Astrocyte (in vitro differentiated cells and primary cell): ENCODE results near the gene PCCA. TPM values are rescaled to one million over a fixed set of nuclear protein-coding genes. Genes with fewer than 3 reads are reported as not detected.

Source experiments
- DNase-seq: peaks from one replicate; pipeline ENCODE4 v3.0.0-alpha.2; 2010; ENCODE audit warnings: low read depth
- FAIRE-seq: peaks from 2 replicates; lab custom pipeline; 2011; peaks lifted over from hg19 to GRCh38; lab: Jason Lieb, UNC
- H2AFZ ChIP-seq: 2 replicates; pipeline ENCODE4 v1.6.0; 2012; ENCODE audit warnings: low read depth, low read length, inconsistent platforms
- H3K27ac ChIP-seq: 2 replicates; pipeline ENCODE4 v1.5.1; 2011; ENCODE audit warnings: low read depth, low read length, inconsistent platforms
- H3K27me3 ChIP-seq: 2 replicates; pipeline ENCODE4 v1.6.0; 2011; ENCODE audit warnings: low read length, inconsistent platforms; ENCODE audit not compliant: insufficient read depth
- H3K36me3 ChIP-seq: 2 replicates; pipeline ENCODE4 v1.5.1; 2011; ENCODE audit warnings: low read length, inconsistent platforms; ENCODE audit not compliant: insufficient read depth
- H3K4me1 ChIP-seq: 2 replicates; pipeline ENCODE4 v1.5.1; 2011; ENCODE audit warnings: low read length, inconsistent platforms; ENCODE audit not compliant: insufficient read depth
- H3K4me2 ChIP-seq: 2 replicates; pipeline ENCODE4 v1.6.0; 2012; ENCODE audit warnings: low read length, inconsistent platforms
- H3K4me3 ChIP-seq: 2 replicates; pipeline ENCODE4 v1.5.1; 2011; ENCODE audit warnings: low read depth, mild to moderate bottlenecking, low read length, inconsistent platforms; ENCODE audit not compliant: insufficient read depth
- H3K79me2 ChIP-seq: 2 replicates; pipeline ENCODE4 v1.6.0; 2012; ENCODE audit warnings: mild to moderate bottlenecking, low read length, inconsistent platforms; ENCODE audit not compliant: insufficient read depth
- H3K9ac ChIP-seq: 2 replicates; pipeline ENCODE4 v1.6.0; 2012; ENCODE audit warnings: mild to moderate bottlenecking, low read length, inconsistent platforms
- H3K9me3 ChIP-seq: 2 replicates; pipeline ENCODE4 v1.5.1; 2012; ENCODE audit warnings: low read depth, mild to moderate bottlenecking, low read length, inconsistent platforms; ENCODE audit not compliant: insufficient read depth
- H4K20me1 ChIP-seq: 2 replicates; pipeline ENCODE4 v1.6.0; 2012; ENCODE audit warnings: low read length, inconsistent platforms; ENCODE audit not compliant: insufficient read depth
- H3K27ac Mint-ChIP-seq: one replicate; pipeline ENCODE4 v1.8.0; 2021; ENCODE audit warnings: mild to moderate bottlenecking, mixed read lengths; ENCODE audit not compliant: unreplicated experiment
- H3K27me3 Mint-ChIP-seq: one replicate; pipeline ENCODE4 v1.8.0; 2021; ENCODE audit warnings: low read depth, mixed read lengths; ENCODE audit not compliant: unreplicated experiment
- H3K36me3 Mint-ChIP-seq: one replicate; pipeline ENCODE4 v1.8.0; 2021; ENCODE audit warnings: low read depth, mixed read lengths; ENCODE audit not compliant: unreplicated experiment
- H3K4me1 Mint-ChIP-seq: one replicate; pipeline ENCODE4 v1.8.0; 2021; ENCODE audit warnings: low read depth, mixed read lengths; ENCODE audit not compliant: unreplicated experiment
- H3K4me3 Mint-ChIP-seq: one replicate; pipeline ENCODE4 v1.8.0; 2021; ENCODE audit warnings: mild to moderate bottlenecking, moderate library complexity, mixed read lengths; ENCODE audit not compliant: unreplicated experiment
- H3K9me3 Mint-ChIP-seq: one replicate; pipeline ENCODE4 v1.8.0; 2021; ENCODE audit warnings: mild to moderate bottlenecking, mixed read lengths; ENCODE audit not compliant: unreplicated experiment
- EZH2 ChIP-seq: IDR thresholded peaks from 2 replicates; pipeline ENCODE4 v1.6.1; 2012; ENCODE audit warnings: mild to moderate bottlenecking, low read length, inconsistent platforms; ENCODE audit not compliant: insufficient read depth
- total RNA-seq: library from RNA; stranded (reverse); gene quantifications from 2 replicates; pipeline ENCODE4 v1.2.1, GENCODE V29; 2021
- TF ChIP-seq, protein P1 (sequence below): IDR thresholded peaks from 2 replicates; pipeline ENCODE4 v1.5.1; 2011; ENCODE audit warnings: low read depth, mild to moderate bottlenecking, inconsistent platforms, low read length, moderate library complexity; ENCODE audit not compliant: insufficient read depth

PCCA gene
- total RNA-seq, 1 donor from 2014 or later, result 13.9 TPM

DNA sequence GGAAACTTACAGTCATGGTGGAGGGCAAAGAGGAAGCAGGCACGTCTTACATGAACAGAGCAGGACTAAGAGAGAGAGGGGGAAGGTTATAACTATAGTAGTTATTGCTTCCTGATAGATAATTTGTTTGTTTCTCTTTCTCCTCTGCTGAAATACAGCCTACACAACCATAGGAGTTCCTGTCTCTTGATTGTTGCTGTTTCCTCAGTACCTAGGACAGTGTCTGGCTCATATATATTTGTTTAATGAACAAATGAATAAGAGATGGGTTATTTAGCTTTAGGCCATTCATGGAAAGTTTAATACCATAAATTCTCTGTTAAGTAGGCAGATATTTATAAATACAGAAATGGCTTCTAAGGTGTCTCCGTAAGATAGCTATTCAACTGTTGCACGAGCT is 95.2 kb downstream of the PCCA start:
- no peaks in the 10 kb centered on the region for H3K27me3 ChIP-seq
- H3K27ac ChIP-seq, result no peak overlapping the region
- no peak for FAIRE-seq
- no peak overlapping the region for H3K4me3 ChIP-seq
- H4K20me1 ChIP-seq, result peaks cover 24% of the 10 kb centered on the region
- no peaks in the 10 kb centered on the region for H3K4me1 ChIP-seq
- H3K9me3 ChIP-seq, result no peaks in the 10 kb centered on the region
- Mint-ChIP-seq H3K27me3 (no peaks in the 10 kb centered on the region), H3K4me1 (no peaks in the 10 kb centered on the region), H3K27ac (no peak overlapping the region), H3K4me3 (no peak overlapping the region), H3K36me3 (peaks cover 2% of the 10 kb centered on the region), H3K9me3 (peaks cover 1% of the 10 kb centered on the region)
- TF ChIP-seq EZH2, result no peak
- TF ChIP-seq, protein P1, sequence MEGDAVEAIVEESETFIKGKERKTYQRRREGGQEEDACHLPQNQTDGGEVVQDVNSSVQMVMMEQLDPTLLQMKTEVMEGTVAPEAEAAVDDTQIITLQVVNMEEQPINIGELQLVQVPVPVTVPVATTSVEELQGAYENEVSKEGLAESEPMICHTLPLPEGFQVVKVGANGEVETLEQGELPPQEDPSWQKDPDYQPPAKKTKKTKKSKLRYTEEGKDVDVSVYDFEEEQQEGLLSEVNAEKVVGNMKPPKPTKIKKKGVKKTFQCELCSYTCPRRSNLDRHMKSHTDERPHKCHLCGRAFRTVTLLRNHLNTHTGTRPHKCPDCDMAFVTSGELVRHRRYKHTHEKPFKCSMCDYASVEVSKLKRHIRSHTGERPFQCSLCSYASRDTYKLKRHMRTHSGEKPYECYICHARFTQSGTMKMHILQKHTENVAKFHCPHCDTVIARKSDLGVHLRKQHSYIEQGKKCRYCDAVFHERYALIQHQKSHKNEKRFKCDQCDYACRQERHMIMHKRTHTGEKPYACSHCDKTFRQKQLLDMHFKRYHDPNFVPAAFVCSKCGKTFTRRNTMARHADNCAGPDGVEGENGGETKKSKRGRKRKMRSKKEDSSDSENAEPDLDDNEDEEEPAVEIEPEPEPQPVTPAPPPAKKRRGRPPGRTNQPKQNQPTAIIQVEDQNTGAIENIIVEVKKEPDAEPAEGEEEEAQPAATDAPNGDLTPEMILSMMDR, result no peak
- H3K9ac ChIP-seq, result no peak overlapping the region
- H2AFZ ChIP-seq, result no peak overlapping the region
- H3K36me3 ChIP-seq, result no peaks in the 10 kb centered on the region
- DNase-seq, result no peak
- H3K79me2 ChIP-seq, result peaks cover 4% of the 10 kb centered on the region
- no peak overlapping the region for H3K4me2 ChIP-seq

DNA sequence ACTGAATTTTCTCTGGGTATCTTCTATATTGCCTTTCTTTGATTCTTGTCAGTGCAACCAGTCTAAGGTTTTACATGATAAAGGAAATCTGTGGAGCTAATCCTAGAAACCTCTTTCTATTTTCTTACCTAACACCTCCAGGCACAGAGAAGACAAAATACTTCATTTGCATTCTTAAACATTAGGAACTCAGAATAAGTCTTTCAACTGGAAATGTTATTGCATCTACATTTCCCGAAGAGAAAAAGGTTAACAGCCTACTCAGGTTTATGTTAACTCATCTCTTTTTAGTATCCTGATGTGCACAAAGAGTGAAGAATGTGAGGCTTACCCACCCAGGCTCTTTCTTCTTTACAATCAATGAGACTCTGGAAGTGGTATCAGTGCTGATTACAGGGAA is 106.7 kb downstream of the PCCA start:
- TF ChIP-seq, protein P1, result no peak
- no peak for TF ChIP-seq EZH2
- H3K27ac ChIP-seq, result no peak overlapping the region
- no peaks in the 10 kb centered on the region for H3K4me1 ChIP-seq
- no peak overlapping the region for H3K4me3 ChIP-seq
- Mint-ChIP-seq H3K36me3 (peaks cover 6% of the 10 kb centered on the region), H3K27me3 (no peaks in the 10 kb centered on the region), H3K27ac (no peak overlapping the region), H3K9me3 (no peaks in the 10 kb centered on the region), H3K4me1 (peaks cover 4% of the 10 kb centered on the region), H3K4me3 (no peak overlapping the region)
- H2AFZ ChIP-seq, result no peak overlapping the region
- FAIRE-seq, result no peak
- no peaks in the 10 kb centered on the region for H3K36me3 ChIP-seq
- no peaks in the 10 kb centered on the region for H3K9me3 ChIP-seq
- no peak for DNase-seq
- peaks cover 4% of the 10 kb centered on the region for H3K79me2 ChIP-seq
- peaks cover 20% of the 10 kb centered on the region for H4K20me1 ChIP-seq
- H3K9ac ChIP-seq, result no peak overlapping the region
- H3K4me2 ChIP-seq, result no peak overlapping the region
- no peaks in the 10 kb centered on the region for H3K27me3 ChIP-seq

DNA sequence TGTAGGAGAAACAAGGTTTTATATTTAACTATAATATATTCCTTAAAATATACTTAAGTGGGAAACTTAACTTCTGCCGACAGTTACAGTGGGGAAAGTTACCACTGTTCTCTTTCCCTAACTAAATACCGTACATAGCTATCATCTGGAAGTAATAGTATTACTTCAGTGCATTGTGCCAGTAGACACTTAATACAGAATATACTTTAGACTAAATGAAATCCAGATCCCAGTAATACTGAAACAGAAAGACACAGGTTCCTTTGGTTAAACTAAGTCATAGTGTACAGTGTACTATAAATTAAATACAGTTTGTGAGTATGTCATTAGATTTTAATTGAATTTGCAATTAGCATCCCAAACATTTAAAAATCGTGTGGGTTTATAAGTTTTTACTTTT is 107.5 kb downstream of the PCCA start:
- DNase-seq (no peak), FAIRE-seq (no peak)
- H3K4me1 ChIP-seq, result no peaks in the 10 kb centered on the region
- H3K9me3 Mint-ChIP-seq, result no peaks in the 10 kb centered on the region
- H3K9ac ChIP-seq, result no peak overlapping the region
- peaks cover 4% of the 10 kb centered on the region for H3K36me3 Mint-ChIP-seq
- H3K9me3 ChIP-seq, result no peaks in the 10 kb centered on the region
- H3K27ac Mint-ChIP-seq, result no peak overlapping the region
- no peak overlapping the region for H3K4me3 Mint-ChIP-seq
- H3K27ac ChIP-seq, result no peak overlapping the region
- no peak for TF ChIP-seq EZH2
- TF ChIP-seq, protein P1, result no peak
- no peak overlapping the region for H2AFZ ChIP-seq
- H3K36me3 ChIP-seq, result no peaks in the 10 kb centered on the region
- no peak overlapping the region for H3K4me3 ChIP-seq
- peaks cover 12% of the 10 kb centered on the region for H4K20me1 ChIP-seq
- H3K4me1 Mint-ChIP-seq, result peaks cover 2% of the 10 kb centered on the region
- H3K4me2 ChIP-seq, result no peak overlapping the region
- H3K79me2 ChIP-seq, result no peaks in the 10 kb centered on the region
- no peaks in the 10 kb centered on the region for H3K27me3 ChIP-seq
- H3K27me3 Mint-ChIP-seq, result no peaks in the 10 kb centered on the region
